Muscle of leg (tissue), 11 donors: ENCODE data around the gene CORO2B. TPM values are rescaled to one million over a fixed set of nuclear protein-coding genes. Genes with fewer than 3 reads are reported as not detected.
"Not testable (repeated sequence)": the region's sequence is repeated elsewhere in the genome, so short reads cannot be mapped to it uniquely, and the experiment has no call there.

Experiments used
- DNase-seq: peaks from one replicate; pipeline ENCODE4 v3.0.0; 2013
- H3K27ac ChIP-seq: one replicate; pipeline ENCODE4 v1.5.1; 2013; ENCODE audit warnings: mild to moderate bottlenecking, low read length, control low read depth
- H3K27me3 ChIP-seq: one replicate; pipeline ENCODE4 v1.6.1; 2013; ENCODE audit warnings: low read length; ENCODE audit not compliant: control insufficient read depth, insufficient read depth
- H3K36me3 ChIP-seq: one replicate; pipeline ENCODE4 v1.6.1; 2013; ENCODE audit warnings: low read length; ENCODE audit not compliant: control insufficient read depth, insufficient read depth
- H3K4me1 ChIP-seq: one replicate; pipeline ENCODE4 v1.6.1; 2013; ENCODE audit warnings: low read length; ENCODE audit not compliant: control insufficient read depth, insufficient read depth
- H3K4me3 ChIP-seq: one replicate; pipeline ENCODE4 v1.5.1; 2013; ENCODE audit warnings: low read length, control low read depth
- H3K9me3 ChIP-seq: replicated peaks from 2 replicates; pipeline ENCODE4 v1.6.1; 2013; ENCODE audit warnings: low read depth, low read length; ENCODE audit not compliant: control insufficient read depth
- WGBS: methylation state at CpG from one replicate; pipeline ENCODE4 v1.1.5; 2013; ENCODE audit warnings: missing lambda C conversion rate; ENCODE audit not compliant: insufficient coverage; 5-methylcytosine and 5-hydroxymethylcytosine counted together
- polyA plus RNA-seq, 8 donors: library from polyadenylated mRNA; unstranded; fragments of 120-200 nt; gene quantifications; one replicate each; pipeline versions ENCODE4 v1.2.1 to v1.2.3, GENCODE V29; 2013; ENCODE audit warnings: inconsistent platforms in 1 of 8, low replicate concordance in 1 of 8; ENCODE audit not compliant: insufficient read length in 8 of 8, insufficient read depth in 1 of 8
- total RNA-seq: library from RNA; stranded (reverse); fragments of 120-200 nt; gene quantifications from one replicate; pipeline ENCODE4 v1.2.4, GENCODE V29; 2013

CORO2B gene
- total and polyA plus RNA-seq, 9 donors, result 2.9 to 8.6 (median 5.3) TPM

DNA sequence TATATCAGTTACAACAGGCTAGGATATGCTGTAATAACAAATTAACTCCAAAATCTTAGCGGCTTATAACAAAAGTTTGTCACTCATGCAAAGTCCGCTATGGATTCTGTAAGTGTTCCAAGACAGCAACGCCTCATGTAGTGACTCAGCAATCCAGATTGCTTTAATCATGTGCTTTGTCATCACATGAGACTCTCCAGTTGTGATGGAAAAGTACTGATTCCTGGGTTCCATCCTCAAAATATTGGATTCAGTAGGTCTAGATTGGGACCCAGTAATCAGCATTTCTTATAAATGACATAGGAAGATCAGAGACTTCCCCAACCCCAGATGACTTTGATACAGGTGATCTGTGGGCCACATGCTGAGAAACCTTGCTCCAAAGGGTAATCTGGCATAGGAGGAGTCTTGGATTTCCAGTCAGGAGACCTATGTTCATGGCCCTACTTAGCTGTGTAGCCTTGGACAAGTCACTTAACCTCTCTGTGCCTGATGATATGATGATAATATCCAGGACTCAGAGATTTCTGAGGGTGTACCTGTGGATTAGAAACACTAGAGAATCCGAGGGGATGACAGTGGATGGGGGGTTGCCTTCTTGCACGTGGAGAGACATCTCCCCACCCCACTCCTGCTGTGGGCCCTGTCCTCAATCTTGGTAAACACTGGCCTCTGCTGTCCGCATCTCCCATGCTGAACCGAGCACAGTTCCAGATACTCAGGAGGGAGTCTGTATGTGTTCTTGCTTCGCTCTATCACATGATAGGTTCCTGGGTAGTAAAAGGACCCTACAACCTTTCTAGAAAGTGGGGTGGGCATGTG lies 65.5 kb downstream of the CORO2B start:
- H3K9me3 ChIP-seq, result no peaks in the 10 kb centered on the region
- H3K4me1 ChIP-seq, result peaks cover 28% of the 10 kb centered on the region
- 90% methylated on average over 3 of the region's 8 CpGs for WGBS
- DNase-seq, result no peak
- no peaks in the 10 kb centered on the region for H3K27me3 ChIP-seq
- H3K27ac ChIP-seq, result no peak overlapping the region
- no peak overlapping the region for H3K4me3 ChIP-seq
- no peaks in the 10 kb centered on the region for H3K36me3 ChIP-seq

DNA sequence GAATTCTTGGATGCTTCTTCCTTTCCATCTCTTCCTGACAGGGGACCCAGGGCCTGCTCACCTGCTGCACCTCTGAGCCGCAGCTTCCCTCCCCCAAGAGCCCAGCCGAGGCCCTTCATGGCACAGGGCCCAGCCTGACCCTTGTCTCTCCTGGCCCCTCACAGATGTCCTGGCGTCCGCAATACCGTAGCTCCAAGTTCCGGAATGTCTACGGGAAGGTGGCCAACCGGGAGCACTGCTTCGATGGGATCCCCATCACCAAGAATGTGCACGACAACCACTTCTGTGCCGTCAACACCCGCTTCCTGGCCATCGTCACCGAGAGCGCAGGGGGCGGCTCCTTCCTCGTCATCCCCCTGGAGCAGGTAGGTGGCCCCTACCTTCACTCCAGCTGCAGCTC lies 66.2 kb downstream of the CORO2B start:
- Histone ChIP-seq H3K4me1 (peaks cover 21% of the 10 kb centered on the region), H3K4me3 (no peak overlapping the region), H3K36me3 (no peaks in the 10 kb centered on the region), H3K9me3 (no peaks in the 10 kb centered on the region), H3K27ac (no peak overlapping the region), H3K27me3 (no peaks in the 10 kb centered on the region)
- WGBS, result 69% methylated on average over 17 of the region's 17 CpGs
- no peak for DNase-seq

GRCh38 chr15:68646156-68646555 lies 67.4 kb downstream of the CORO2B start:
- DNase-seq, result no peak
- H3K36me3 ChIP-seq, result no peaks in the 10 kb centered on the region
- no peaks in the 10 kb centered on the region for H3K9me3 ChIP-seq
- no CpG with 5 or more reads among the region's 7 CpGs for WGBS
- H3K27me3 ChIP-seq, result no peaks in the 10 kb centered on the region
- peaks cover 16% of the 10 kb centered on the region for H3K4me1 ChIP-seq
- no peak overlapping the region for H3K27ac ChIP-seq
- H3K4me3 ChIP-seq, result no peak overlapping the region

DNA sequence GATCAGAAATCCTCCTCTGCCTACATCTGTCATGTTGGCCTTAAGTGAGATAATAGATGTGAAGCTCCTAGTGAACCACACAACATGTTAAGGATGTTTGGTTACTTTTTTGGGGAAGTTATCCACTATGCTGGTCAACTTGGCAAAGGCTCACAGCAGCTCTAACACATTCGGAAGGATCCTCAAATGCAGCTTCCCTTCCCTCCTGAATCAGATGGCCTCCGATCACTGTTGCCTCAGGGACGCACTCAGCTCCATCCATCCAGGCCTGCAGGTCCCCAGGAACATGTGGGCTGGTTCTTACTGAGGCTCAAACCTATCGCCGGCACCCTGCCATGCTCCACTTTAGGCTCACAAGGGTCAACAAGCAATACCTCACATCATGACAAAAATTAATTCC lies 67.9 kb downstream of the CORO2B start:
- DNase-seq, result no peak
- WGBS, result 36% methylated on average over 2 of the region's 5 CpGs
- Histone ChIP-seq H3K9me3 (no peaks in the 10 kb centered on the region), H3K4me1 (peaks cover 20% of the 10 kb centered on the region), H3K27me3 (no peaks in the 10 kb centered on the region), H3K36me3 (no peaks in the 10 kb centered on the region), H3K4me3 (no peak overlapping the region), H3K27ac (no peak overlapping the region)

DNA sequence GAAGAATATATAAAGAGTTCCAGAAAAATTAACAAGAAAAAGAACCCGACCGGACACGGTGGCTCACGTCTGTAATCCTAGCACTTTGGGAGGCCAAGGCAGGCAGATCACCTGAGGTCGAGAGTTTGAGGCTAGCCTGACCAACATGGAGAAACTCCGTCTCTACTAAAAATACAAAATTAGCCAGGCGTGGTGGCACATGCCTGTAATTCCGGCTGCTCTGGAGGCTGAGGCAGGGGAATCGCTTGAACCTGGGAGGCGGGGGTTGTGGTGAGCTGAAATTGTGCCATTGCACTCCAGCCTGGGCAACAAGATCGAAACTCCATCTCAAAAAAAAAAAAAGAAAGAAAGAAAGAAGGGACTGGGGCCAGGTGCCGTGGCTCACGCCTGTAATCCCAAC lies 68.6 kb downstream of the CORO2B start:
- not testable (repeated sequence) for H3K27ac ChIP-seq, DNase-seq, H3K4me3 ChIP-seq, H3K36me3 ChIP-seq, H3K27me3 ChIP-seq, H3K9me3 ChIP-seq
- 86% methylated on average over 4 of the region's 13 CpGs for WGBS
- H3K4me1 ChIP-seq, result peaks cover 26% of the 10 kb centered on the region

DNA sequence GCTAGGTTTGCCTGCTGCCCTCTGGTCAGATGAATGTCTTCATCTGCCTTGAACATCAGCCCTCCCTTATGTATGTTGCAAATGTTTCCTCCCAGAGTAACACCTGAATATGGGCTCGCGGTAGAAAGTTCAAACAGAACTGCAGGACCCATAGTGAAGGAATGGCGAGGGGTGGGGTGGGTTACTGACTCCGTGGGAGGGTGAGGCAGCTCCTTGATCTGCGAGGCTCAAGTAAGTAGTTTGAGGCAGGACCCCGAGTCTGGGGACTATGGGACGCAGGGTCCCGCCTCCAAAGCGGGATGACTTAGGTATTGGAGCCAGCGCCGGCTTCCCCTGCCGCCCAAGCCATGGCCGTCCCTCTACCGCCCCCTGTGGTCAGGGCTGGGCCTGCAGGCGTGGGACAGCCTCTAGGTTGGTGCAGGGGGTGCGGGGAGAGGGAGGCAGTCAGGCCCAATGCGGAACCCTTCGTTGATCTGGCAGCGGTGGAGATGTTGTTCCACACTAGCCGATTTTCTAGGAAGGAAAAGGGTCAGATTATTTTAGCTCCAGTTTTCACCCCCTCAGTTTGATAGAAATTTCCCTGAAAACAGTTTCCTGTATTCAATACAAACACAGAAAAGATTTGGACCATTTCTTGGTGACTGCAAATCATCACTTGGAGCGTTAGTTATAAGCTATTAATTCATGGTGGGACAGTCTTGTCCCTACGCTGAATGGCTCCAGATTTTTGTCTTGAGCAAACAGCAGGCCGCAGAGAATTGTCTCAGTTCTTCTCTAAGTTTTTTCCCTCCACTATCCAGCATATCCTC lies 72.3 kb downstream of the CORO2B start:
- DNase-seq, result no peak
- Histone ChIP-seq H3K36me3 (no peaks in the 10 kb centered on the region), H3K9me3 (no peaks in the 10 kb centered on the region), H3K4me3 (no peak overlapping the region), H3K4me1 (peaks cover 44% of the 10 kb centered on the region), H3K27me3 (no peaks in the 10 kb centered on the region), H3K27ac (no peak overlapping the region)
- WGBS, result 41% methylated on average over 17 of the region's 23 CpGs

GRCh38 chr15:68651916-68652525 lies 73.2 kb downstream of the CORO2B start:
- DNase-seq, result peak; percentile 72
- Histone ChIP-seq H3K9me3 (no peaks in the 10 kb centered on the region), H3K36me3 (no peaks in the 10 kb centered on the region), H3K4me3 (no peak overlapping the region), H3K27me3 (no peaks in the 10 kb centered on the region), H3K27ac (no peak overlapping the region), H3K4me1 (peaks cover 40% of the 10 kb centered on the region)
- WGBS, result 42% methylated on average over 8 of the region's 9 CpGs

- H3K27ac ChIP-seq, result no peak overlapping the region
- peaks cover 45% of the 10 kb centered on the region for H3K4me1 ChIP-seq
- no peak for DNase-seq
- H3K27me3 ChIP-seq, result no peaks in the 10 kb centered on the region
- no peaks in the 10 kb centered on the region for H3K36me3 ChIP-seq
- WGBS, result 87% methylated on average over 5 of the region's 6 CpGs
- H3K4me3 ChIP-seq, result no peak overlapping the region
- no peaks in the 10 kb centered on the region for H3K9me3 ChIP-seq
These were observed 74.3 kb downstream of the CORO2B start for GRCh38 chr15:68653031-68653635.

GRCh38 chr15:68653801-68654200 lies 75.0 kb downstream of the CORO2B start:
- Histone ChIP-seq H3K27ac (no peak overlapping the region), H3K36me3 (no peaks in the 10 kb centered on the region), H3K4me3 (no peak overlapping the region), H3K4me1 (peaks cover 51% of the 10 kb centered on the region), H3K27me3 (no peaks in the 10 kb centered on the region), H3K9me3 (no peaks in the 10 kb centered on the region)
- 83% methylated on average over 3 of the region's 6 CpGs for WGBS
- DNase-seq, result no peak
